Activated naive CD4-positive, alpha-beta T cell treated with anti-CD3 and anti-CD28 coated beads, Interleukin-2, amount 50 U/mL, for 72 hours (primary cell): ENCODE data around the gene TPST2. TPM values are rescaled to one million over a fixed set of nuclear protein-coding genes. Genes with fewer than 3 reads are reported as not detected.
"Not testable (repeated sequence)": the region's sequence is repeated elsewhere in the genome, so short reads cannot be mapped to it uniquely, and the experiment has no call there.

ENCODE experiments used
- ATAC-seq, 2 donors: fragments of 150-1000 bp; cut with Tn5 transposase; 2 replicates each; pipeline ENCODE4 v1.10.0; 2021; ENCODE audit warnings: mild to moderate bottlenecking in 2 of 2, moderate library complexity in 2 of 2
- DNase-seq, 2 donors: peaks; one replicate each; pipeline ENCODE4 v3.0.0; 2021 to 2022; ENCODE audit warnings: low spot score in 2 of 2
- H3K27ac Mint-ChIP-seq, 2 donors: one replicate each; pipeline ENCODE4 v1.8.0; 2022; ENCODE audit warnings: mild to moderate bottlenecking in 2 of 2, mixed read lengths in 2 of 2
- H3K36me3 Mint-ChIP-seq, 2 donors: one replicate each; pipeline ENCODE4 v1.8.0; 2022; ENCODE audit warnings: mixed read lengths in 2 of 2
- H3K9me3 Mint-ChIP-seq, 2 donors: one replicate each; pipeline ENCODE4 v1.8.0; 2022; ENCODE audit warnings: mixed read lengths in 2 of 2
- total RNA-seq, 2 donors: library from RNA; stranded (reverse); gene quantifications; one replicate each; pipeline ENCODE4 v1.2.3, GENCODE V29; 2022

Gene TPST2
- total RNA-seq, 2 donors from 2014 or later: 15.4 to 26.9 TPM

GRCh38 chr22:26615830-26616435 is 26.0 kb upstream of the TPST2 start:
- no peaks in the 10 kb centered on the region for H3K9me3 Mint-ChIP-seq
- H3K27ac Mint-ChIP-seq: no peak overlapping the region

GRCh38 chr22:26615149-26615548 is 25.2 kb upstream of the TPST2 start:
- no peaks in the 10 kb centered on the region for H3K36me3 Mint-ChIP-seq
- DNase-seq (no peak), ATAC-seq (no peak)
- no peak overlapping the region for H3K27ac Mint-ChIP-seq
- no peaks in the 10 kb centered on the region for H3K9me3 Mint-ChIP-seq

More at GRCh38 chr22:26615830-26616435, 26.0 kb upstream of the TPST2 start:
- no peaks in the 10 kb centered on the region for H3K36me3 Mint-ChIP-seq
- no peak for DNase-seq
- ATAC-seq: no peak

GRCh38 chr22:26614322-26614721 is 24.4 kb upstream of the TPST2 start:
- DNase-seq (no peak), ATAC-seq (no peak)
- Mint-ChIP-seq H3K36me3 (no peaks in the 10 kb centered on the region), H3K9me3 (no peaks in the 10 kb centered on the region), H3K27ac (no peak overlapping the region)

GRCh38 chr22:26613753-26614152 is 23.8 kb upstream of the TPST2 start:
- H3K36me3 Mint-ChIP-seq, H3K27ac Mint-ChIP-seq, H3K9me3 Mint-ChIP-seq, DNase-seq, ATAC-seq: not testable (repeated sequence)

- ATAC-seq (no peak), DNase-seq (no peak)
- Mint-ChIP-seq H3K36me3 (no peaks in the 10 kb centered on the region), H3K9me3 (no peaks in the 10 kb centered on the region), H3K27ac (peak overlapping the region in 1 of 2 donors; percentile 54)
Observed at GRCh38 chr22:26612652-26613051, 22.7 kb upstream of the TPST2 start.

- Mint-ChIP-seq H3K27ac (peak overlapping the region in 1 of 2 donors; percentile 27), H3K9me3 (no peaks in the 10 kb centered on the region), H3K36me3 (no peaks in the 10 kb centered on the region)
- DNase-seq: no peak
- peak; percentile 50 to 78 for ATAC-seq
Observed at GRCh38 chr22:26610996-26611395, 21.1 kb upstream of the TPST2 start.

GRCh38 chr22:26610072-26610958 is 20.4 kb upstream of the TPST2 start:
- DNase-seq (peak; percentile 24 to 73), ATAC-seq (peak; percentile 74 to 90)
- H3K27ac Mint-ChIP-seq: peak overlapping the region; percentile 10 to 27
- no peaks in the 10 kb centered on the region for H3K36me3 Mint-ChIP-seq
- no peaks in the 10 kb centered on the region for H3K9me3 Mint-ChIP-seq

- ATAC-seq: no peak
Observed at GRCh38 chr22:26609287-26609686, 19.4 kb upstream of the TPST2 start.

GRCh38 chr22:26608129-26608528 is 18.2 kb upstream of the TPST2 start:
- no peaks in the 10 kb centered on the region for H3K36me3 Mint-ChIP-seq

More at GRCh38 chr22:26609287-26609686, 19.4 kb upstream of the TPST2 start:
- Mint-ChIP-seq H3K36me3 (no peaks in the 10 kb centered on the region), H3K27ac (peak overlapping the region in 1 of 2 donors; percentile 0), H3K9me3 (no peaks in the 10 kb centered on the region)
- DNase-seq: no peak

GRCh38 chr22:26606611-26607010 is 16.7 kb upstream of the TPST2 start:
- DNase-seq: no peak
- Mint-ChIP-seq H3K36me3 (no peaks in the 10 kb centered on the region), H3K27ac (no peak overlapping the region), H3K9me3 (no peaks in the 10 kb centered on the region)
- no peak for ATAC-seq

More at GRCh38 chr22:26608129-26608528, 18.2 kb upstream of the TPST2 start:
- DNase-seq (no peak), ATAC-seq (no peak)
- Mint-ChIP-seq H3K9me3 (no peaks in the 10 kb centered on the region), H3K27ac (peak overlapping the region in 1 of 2 donors; percentile 38)

GRCh38 chr22:26604368-26604767 is 14.4 kb upstream of the TPST2 start:
- no peaks in the 10 kb centered on the region for H3K36me3 Mint-ChIP-seq
- no peaks in the 10 kb centered on the region for H3K9me3 Mint-ChIP-seq
- DNase-seq (no peak), ATAC-seq (no peak)
- H3K27ac Mint-ChIP-seq: peak overlapping the region in 1 of 2 donors; percentile 32

GRCh38 chr22:26602127-26602526 is 12.2 kb upstream of the TPST2 start:
- no peaks in the 10 kb centered on the region for H3K9me3 Mint-ChIP-seq
- no peaks in the 10 kb centered on the region for H3K36me3 Mint-ChIP-seq
- H3K27ac Mint-ChIP-seq: no peak overlapping the region
- no peak for DNase-seq
- ATAC-seq: no peak

GRCh38 chr22:26601726-26602125 is 11.8 kb upstream of the TPST2 start:
- H3K36me3 Mint-ChIP-seq: no peaks in the 10 kb centered on the region
- no peak for DNase-seq
- no peak overlapping the region for H3K27ac Mint-ChIP-seq
- ATAC-seq: no peak
- H3K9me3 Mint-ChIP-seq: no peaks in the 10 kb centered on the region

GRCh38 chr22:26599505-26599904 is 9.6 kb upstream of the TPST2 start:
- DNase-seq (no peak), ATAC-seq (no peak)
- no peaks in the 10 kb centered on the region for H3K9me3 Mint-ChIP-seq
- H3K36me3 Mint-ChIP-seq: no peaks in the 10 kb centered on the region
- H3K27ac Mint-ChIP-seq: no peak overlapping the region

GRCh38 chr22:26597480-26597879 is 7.5 kb upstream of the TPST2 start:
- no peaks in the 10 kb centered on the region for H3K36me3 Mint-ChIP-seq
- ATAC-seq (no peak), DNase-seq (no peak)
- no peaks in the 10 kb centered on the region for H3K9me3 Mint-ChIP-seq
- no peak overlapping the region for H3K27ac Mint-ChIP-seq

- no peak for ATAC-seq
- no peaks in the 10 kb centered on the region for H3K36me3 Mint-ChIP-seq
- no peak overlapping the region for H3K27ac Mint-ChIP-seq
- H3K9me3 Mint-ChIP-seq: no peaks in the 10 kb centered on the region
- DNase-seq: no peak
Observed at GRCh38 chr22:26597026-26597425, 7.1 kb upstream of the TPST2 start.

- DNase-seq: no peak
- ATAC-seq: no peak
- Mint-ChIP-seq H3K36me3 (peaks cover 0 to under 1% of the 10 kb centered on the region in 2 donors), H3K27ac (no peak overlapping the region), H3K9me3 (no peaks in the 10 kb centered on the region)
Observed at GRCh38 chr22:26593763-26594162, 3.8 kb upstream of the TPST2 start.
